ENCODE results near the gene CD55. TPM values are rescaled to one million over a fixed set of nuclear protein-coding genes. Genes with fewer than 3 reads are reported as not detected.
"Not testable (repeated sequence)": the region's sequence is repeated elsewhere in the genome, so short reads cannot be mapped to it uniquely, and the experiment has no call there.

The CD55 gene
- total RNA-seq, 1 experiment from 2014 or later, result 17.2 TPM

GRCh38 chr1:207319199-207319598 is 2.3 kb upstream of the CD55 start:
- ChIA-PET CTCF (no interaction called here), POLR2A (no interaction called here)
- peaks cover 27% of the 10 kb centered on the region for H3K4me1 Mint-ChIP-seq
- no peak overlapping the region for H3K4me3 Mint-ChIP-seq
- H3K36me3 Mint-ChIP-seq, result no peaks in the 10 kb centered on the region
- H3K9me3 Mint-ChIP-seq, result no peaks in the 10 kb centered on the region; the same call in 1 of the 2 replicates
- DNase-seq (ENCODE audit: low spot score) (no peak), ATAC-seq (no peak)
- no peak for TF ChIP-seq EMX1 (CRISPR knock-in tag; IDR thresholded peaks at IDR 0.05)
- TF ChIP-seq, protein P1, sequence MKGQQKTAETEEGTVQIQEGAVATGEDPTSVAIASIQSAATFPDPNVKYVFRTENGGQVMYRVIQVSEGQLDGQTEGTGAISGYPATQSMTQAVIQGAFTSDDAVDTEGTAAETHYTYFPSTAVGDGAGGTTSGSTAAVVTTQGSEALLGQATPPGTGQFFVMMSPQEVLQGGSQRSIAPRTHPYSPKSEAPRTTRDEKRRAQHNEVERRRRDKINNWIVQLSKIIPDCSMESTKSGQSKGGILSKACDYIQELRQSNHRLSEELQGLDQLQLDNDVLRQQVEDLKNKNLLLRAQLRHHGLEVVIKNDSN (CRISPR knock-in tag; IDR thresholded peaks at IDR 0.05), result no peak
- no peak for TF ChIP-seq AFF4 (CRISPR knock-in tag; IDR thresholded peaks at IDR 0.05; ENCODE audit: borderline replicate concordance)
- no peak for TF ChIP-seq ZNF423 (CRISPR knock-in tag; IDR thresholded peaks at IDR 0.05)
- TF ChIP-seq STAT6 (CRISPR knock-in tag; conservative IDR thresholded peaks at IDR 0.05; ENCODE audit: low read depth), result no peak
- TF ChIP-seq SOX15 (CRISPR knock-in tag; IDR thresholded peaks at IDR 0.05), result no peak
- TF ChIP-seq, protein P2, sequence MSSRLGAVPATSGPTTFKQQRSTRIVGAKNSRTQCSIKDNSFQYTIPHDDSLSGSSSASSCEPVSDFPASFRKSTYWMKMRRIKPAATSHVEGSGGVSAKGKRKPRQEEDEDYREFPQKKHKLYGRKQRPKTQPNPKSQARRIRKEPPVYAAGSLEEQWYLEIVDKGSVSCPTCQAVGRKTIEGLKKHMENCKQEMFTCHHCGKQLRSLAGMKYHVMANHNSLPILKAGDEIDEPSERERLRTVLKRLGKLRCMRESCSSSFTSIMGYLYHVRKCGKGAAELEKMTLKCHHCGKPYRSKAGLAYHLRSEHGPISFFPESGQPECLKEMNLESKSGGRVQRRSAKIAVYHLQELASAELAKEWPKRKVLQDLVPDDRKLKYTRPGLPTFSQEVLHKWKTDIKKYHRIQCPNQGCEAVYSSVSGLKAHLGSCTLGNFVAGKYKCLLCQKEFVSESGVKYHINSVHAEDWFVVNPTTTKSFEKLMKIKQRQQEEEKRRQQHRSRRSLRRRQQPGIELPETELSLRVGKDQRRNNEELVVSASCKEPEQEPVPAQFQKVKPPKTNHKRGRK (CRISPR knock-in tag; IDR thresholded peaks at IDR 0.05; ENCODE audit: borderline replicate concordance), result no peak
- TF ChIP-seq JAZF1 (CRISPR knock-in tag; IDR thresholded peaks at IDR 0.05), result no peak
- no peak for TF ChIP-seq SMAD3 (CRISPR knock-in tag; IDR thresholded peaks at IDR 0.05; ENCODE audit: borderline replicate concordance)
- no peak for TF ChIP-seq KAT7 (CRISPR knock-in tag; IDR thresholded peaks at IDR 0.05; ENCODE audit: borderline replicate concordance)
- TF ChIP-seq ZNF317 (CRISPR knock-in tag; IDR thresholded peaks at IDR 0.05; ENCODE audit: borderline replicate concordance, low read depth), result no peak
- H3K27me3 Mint-ChIP-seq (ENCODE audit: low read depth), result no peaks in the 10 kb centered on the region
- H3K27ac Mint-ChIP-seq, result no peak overlapping the region

GRCh38 chr1:207320105-207320504 is 1.4 kb upstream of the CD55 start:
- H3K36me3 Mint-ChIP-seq; DNase-seq (ENCODE audit: low spot score); H3K9me3 Mint-ChIP-seq; POLR2A ChIA-PET; CTCF ChIA-PET; H3K27me3 Mint-ChIP-seq (ENCODE audit: low read depth); ATAC-seq; H3K27ac Mint-ChIP-seq: not testable (repeated sequence)
- H3K4me1 Mint-ChIP-seq, result peaks cover 27% of the 10 kb centered on the region
- H3K4me3 Mint-ChIP-seq, result peak overlapping the region; percentile 61

Data from WTC11 (cell line).